ENCODE data around the gene CER1.

DNA sequence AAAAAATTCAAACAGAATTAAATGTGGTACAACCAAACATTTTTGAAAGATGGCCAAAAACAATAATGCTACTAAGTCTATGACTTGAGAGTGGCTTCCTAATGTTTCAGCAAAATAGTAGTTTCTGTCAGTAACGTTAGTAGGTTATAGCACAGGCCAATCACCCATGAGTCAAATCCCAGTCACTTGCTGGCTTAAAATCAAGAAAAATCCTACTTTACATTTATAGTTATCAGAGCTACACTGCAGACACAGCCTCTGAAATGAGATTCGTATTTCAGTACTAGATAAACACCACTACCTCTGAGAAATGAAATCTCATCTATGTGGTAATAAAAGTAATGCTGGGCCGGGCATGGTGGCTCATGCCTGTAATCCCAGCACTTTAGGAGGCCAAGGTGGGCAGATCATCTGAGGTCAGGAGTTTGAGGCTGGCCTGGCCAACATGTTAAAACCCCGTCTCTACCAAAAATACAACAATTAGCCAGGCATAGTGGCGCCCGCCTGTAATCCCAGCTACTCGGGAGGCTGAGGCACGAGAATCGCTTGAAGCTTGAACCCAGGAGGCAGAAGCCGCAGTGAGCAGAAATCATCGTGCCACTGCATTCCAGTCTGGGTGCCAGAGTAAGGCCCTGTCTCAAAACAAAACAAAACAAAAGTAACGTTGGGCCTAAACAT, 35.4 kb downstream of the CER1 start:
- TF ChIP-seq, protein P1, sequence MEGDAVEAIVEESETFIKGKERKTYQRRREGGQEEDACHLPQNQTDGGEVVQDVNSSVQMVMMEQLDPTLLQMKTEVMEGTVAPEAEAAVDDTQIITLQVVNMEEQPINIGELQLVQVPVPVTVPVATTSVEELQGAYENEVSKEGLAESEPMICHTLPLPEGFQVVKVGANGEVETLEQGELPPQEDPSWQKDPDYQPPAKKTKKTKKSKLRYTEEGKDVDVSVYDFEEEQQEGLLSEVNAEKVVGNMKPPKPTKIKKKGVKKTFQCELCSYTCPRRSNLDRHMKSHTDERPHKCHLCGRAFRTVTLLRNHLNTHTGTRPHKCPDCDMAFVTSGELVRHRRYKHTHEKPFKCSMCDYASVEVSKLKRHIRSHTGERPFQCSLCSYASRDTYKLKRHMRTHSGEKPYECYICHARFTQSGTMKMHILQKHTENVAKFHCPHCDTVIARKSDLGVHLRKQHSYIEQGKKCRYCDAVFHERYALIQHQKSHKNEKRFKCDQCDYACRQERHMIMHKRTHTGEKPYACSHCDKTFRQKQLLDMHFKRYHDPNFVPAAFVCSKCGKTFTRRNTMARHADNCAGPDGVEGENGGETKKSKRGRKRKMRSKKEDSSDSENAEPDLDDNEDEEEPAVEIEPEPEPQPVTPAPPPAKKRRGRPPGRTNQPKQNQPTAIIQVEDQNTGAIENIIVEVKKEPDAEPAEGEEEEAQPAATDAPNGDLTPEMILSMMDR (conservative IDR thresholded peaks at IDR 0.05; ENCODE audit: low read depth, low read length) = no peak
- TF ChIP-seq EZH2phosphoT487 (IDR thresholded peaks at IDR 0.05; ENCODE audit: borderline replicate concordance, low read length) = no peak
